ENCODE measurements around the gene COX6A2.
A peak's percentile ranks its signal among the peaks of the same experiment; 100 is the strongest.

COX6A2 gene

GRCh38 chr16:31464348-31464769 is 36.2 kb upstream of the COX6A2 start:
- DNase-seq (ENCODE audit: low read depth), result no peak
- no peak overlapping the region for H3K4me3 ChIP-seq (ENCODE audit: low read depth, low read length)
- in situ Hi-C loops (cut with HindIII; ENCODE audit: low sequenced_read_pairs), result no loop called here
- TF ChIP-seq, protein P1, sequence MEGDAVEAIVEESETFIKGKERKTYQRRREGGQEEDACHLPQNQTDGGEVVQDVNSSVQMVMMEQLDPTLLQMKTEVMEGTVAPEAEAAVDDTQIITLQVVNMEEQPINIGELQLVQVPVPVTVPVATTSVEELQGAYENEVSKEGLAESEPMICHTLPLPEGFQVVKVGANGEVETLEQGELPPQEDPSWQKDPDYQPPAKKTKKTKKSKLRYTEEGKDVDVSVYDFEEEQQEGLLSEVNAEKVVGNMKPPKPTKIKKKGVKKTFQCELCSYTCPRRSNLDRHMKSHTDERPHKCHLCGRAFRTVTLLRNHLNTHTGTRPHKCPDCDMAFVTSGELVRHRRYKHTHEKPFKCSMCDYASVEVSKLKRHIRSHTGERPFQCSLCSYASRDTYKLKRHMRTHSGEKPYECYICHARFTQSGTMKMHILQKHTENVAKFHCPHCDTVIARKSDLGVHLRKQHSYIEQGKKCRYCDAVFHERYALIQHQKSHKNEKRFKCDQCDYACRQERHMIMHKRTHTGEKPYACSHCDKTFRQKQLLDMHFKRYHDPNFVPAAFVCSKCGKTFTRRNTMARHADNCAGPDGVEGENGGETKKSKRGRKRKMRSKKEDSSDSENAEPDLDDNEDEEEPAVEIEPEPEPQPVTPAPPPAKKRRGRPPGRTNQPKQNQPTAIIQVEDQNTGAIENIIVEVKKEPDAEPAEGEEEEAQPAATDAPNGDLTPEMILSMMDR (IDR thresholded peaks at IDR 0.05; ENCODE audit: low read depth, low read length, missing control alignments), result no peak

DNA sequence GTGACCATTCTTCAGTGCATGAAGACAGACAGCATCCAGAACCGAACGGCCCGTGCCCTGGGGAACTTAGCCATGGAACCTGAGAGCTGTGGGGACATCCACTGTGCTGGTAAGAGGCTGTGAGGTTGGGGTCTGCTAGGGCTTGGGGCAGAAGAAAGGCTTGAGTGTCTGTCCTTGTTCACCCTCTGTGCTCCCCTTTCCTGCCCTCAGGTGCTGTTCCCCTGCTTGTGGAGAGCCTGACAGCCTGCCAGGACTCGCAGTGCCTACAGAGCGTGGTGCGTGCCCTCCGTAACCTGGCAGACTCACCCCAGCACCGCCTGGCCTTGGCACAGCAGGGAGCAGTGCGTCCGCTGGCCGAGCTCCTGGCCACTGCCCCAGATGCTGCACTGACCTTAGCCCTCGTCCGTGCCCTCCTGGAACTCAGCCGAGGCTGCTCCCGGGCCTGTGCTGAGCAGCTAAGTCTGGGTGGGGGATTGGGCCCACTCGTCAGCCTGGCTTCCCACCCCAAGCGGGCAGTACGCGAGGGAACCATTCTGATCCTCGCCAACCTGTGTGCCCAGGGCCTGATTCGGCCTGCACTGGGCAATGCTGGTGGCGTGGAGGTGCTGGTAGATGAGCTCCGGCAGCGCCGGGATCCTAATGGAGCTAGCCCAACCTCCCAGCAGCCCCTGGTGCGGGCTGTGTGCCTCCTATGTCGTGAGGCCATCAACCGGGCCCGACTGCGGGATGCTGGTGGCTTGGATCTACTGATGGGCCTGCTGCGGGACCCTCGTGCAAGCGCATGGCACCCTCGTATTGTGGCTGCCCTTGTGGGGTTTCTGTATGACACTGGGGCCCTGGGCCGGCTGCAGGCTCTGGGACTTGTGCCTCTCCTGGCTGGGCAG is 34.0 kb upstream of the COX6A2 start:
- TF ChIP-seq, protein P1 (IDR thresholded peaks at IDR 0.05; ENCODE audit: low read depth, low read length, missing control alignments), result no peak
- H3K4me3 ChIP-seq (ENCODE audit: low read depth, low read length), result no peak overlapping the region
- no peak for DNase-seq (ENCODE audit: low read depth)
- in situ Hi-C loops (cut with HindIII; ENCODE audit: low sequenced_read_pairs), result no loop called here

DNA sequence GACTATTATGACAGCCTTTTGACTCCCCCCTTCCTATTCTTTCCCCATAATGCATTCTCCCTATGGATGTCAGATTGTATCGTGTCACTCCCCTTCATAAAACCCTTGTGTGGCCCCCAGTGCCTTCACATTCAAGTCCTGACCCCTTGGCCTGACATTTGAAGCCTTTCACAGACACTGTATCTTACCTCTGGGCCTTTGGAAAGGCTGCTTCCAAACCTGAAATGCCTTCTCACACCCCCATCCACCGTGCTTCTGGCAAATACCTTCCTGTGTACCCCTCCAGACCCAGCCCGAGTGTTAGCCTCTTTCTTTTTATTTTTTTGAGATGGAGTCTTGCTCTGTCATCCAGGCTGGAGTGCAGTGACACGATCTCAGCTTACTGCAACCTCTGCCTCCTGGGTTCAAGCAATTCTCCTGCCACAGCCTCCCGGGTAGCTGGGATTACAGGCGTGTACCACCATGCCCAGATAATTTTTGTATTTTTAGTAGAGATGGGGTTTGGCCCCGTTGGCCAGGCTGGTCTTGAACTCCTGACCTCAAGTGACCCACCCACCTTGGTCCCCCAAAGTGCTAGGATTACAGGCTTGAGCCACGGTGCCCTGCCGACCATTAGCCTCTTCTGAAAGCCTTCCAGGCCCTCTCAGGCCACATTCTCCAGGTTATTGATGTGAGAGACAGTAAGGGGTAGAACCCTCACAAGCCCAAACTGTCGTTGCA is 33.2 kb upstream of the COX6A2 start:
- H3K4me3 ChIP-seq (ENCODE audit: low read depth, low read length), result no peak overlapping the region
- in situ Hi-C loops (cut with HindIII; ENCODE audit: low sequenced_read_pairs), result no loop called here
- TF ChIP-seq, protein P1 (IDR thresholded peaks at IDR 0.05; ENCODE audit: low read depth, low read length, missing control alignments), result no peak
- no peak for DNase-seq (ENCODE audit: low read depth)

DNA sequence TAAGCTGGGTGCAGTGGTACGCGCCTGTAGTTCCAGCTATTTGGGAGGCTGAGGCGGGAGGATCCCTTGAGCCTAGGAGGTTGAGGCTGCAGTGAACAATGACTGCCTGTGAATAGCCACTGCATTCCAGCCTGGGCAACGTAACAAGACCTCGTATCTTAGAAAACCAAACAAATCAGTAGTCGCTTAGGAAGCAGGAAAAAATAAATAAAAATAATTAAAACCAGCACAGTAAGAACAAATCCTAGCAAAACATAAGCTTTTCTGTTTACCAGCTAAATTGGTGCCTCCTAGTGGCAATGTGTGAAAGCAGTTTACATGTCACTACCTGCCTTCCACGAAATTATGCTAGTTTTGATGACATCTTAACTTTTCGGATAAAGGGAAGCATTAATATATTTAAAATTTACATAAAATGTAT is 32.4 kb upstream of the COX6A2 start:
- peak overlapping the region; percentile 58 for H3K4me3 ChIP-seq (ENCODE audit: low read depth, low read length)

GRCh38 chr16:31459687-31460581 is 31.8 kb upstream of the COX6A2 start:
- in situ Hi-C loops (cut with HindIII; ENCODE audit: low sequenced_read_pairs), result loop anchor here (10.0 kb wide), 1 partner anchor 265 kb away; no protein-coding TSS in a partner anchor
- H3K4me3 ChIP-seq (ENCODE audit: low read depth, low read length), result peak overlapping the region; percentile 82
- DNase-seq (ENCODE audit: low read depth), result peak; percentile 97
- TF ChIP-seq, protein P1 (IDR thresholded peaks at IDR 0.05; ENCODE audit: low read depth, low read length, missing control alignments), result no peak

More for the DNA sequence above, 32.4 kb upstream of the COX6A2 start:
- in situ Hi-C loops (cut with HindIII; ENCODE audit: low sequenced_read_pairs), result no loop called here
- TF ChIP-seq, protein P1 (IDR thresholded peaks at IDR 0.05; ENCODE audit: low read depth, low read length, missing control alignments), result peak; percentile 68
- no peak for DNase-seq (ENCODE audit: low read depth)
